Measurements from ENCODE around the gene SPSB3. TPM values are rescaled to one million over a fixed set of nuclear protein-coding genes. Genes with fewer than 3 reads are reported as not detected.

The SPSB3 gene
- total RNA-seq, 1 donor from 2014 or later = 159 TPM

GRCh38 chr16:1815461-1815860, 33.1 kb upstream of the SPSB3 start:
- H3K4me1 ChIP-seq = no peaks in the 10 kb centered on the region
- no peak overlapping the region for H3K4me3 ChIP-seq
- no peaks in the 10 kb centered on the region for H3K27me3 ChIP-seq
- H3K27ac ChIP-seq = no peak overlapping the region
- no peak for DNase-seq (ENCODE audit: low spot score in 2 of 2)
- H3K36me3 ChIP-seq = peaks cover 42 to 61% of the 10 kb centered on the region in 2 donors
- intact Hi-C loops (cut with DNase I) = no loop called here
- H3K9me3 ChIP-seq = no peaks in the 10 kb centered on the region
- TF ChIP-seq, protein P1, sequence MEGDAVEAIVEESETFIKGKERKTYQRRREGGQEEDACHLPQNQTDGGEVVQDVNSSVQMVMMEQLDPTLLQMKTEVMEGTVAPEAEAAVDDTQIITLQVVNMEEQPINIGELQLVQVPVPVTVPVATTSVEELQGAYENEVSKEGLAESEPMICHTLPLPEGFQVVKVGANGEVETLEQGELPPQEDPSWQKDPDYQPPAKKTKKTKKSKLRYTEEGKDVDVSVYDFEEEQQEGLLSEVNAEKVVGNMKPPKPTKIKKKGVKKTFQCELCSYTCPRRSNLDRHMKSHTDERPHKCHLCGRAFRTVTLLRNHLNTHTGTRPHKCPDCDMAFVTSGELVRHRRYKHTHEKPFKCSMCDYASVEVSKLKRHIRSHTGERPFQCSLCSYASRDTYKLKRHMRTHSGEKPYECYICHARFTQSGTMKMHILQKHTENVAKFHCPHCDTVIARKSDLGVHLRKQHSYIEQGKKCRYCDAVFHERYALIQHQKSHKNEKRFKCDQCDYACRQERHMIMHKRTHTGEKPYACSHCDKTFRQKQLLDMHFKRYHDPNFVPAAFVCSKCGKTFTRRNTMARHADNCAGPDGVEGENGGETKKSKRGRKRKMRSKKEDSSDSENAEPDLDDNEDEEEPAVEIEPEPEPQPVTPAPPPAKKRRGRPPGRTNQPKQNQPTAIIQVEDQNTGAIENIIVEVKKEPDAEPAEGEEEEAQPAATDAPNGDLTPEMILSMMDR (IDR thresholded peaks at IDR 0.05) = no peak

DNA sequence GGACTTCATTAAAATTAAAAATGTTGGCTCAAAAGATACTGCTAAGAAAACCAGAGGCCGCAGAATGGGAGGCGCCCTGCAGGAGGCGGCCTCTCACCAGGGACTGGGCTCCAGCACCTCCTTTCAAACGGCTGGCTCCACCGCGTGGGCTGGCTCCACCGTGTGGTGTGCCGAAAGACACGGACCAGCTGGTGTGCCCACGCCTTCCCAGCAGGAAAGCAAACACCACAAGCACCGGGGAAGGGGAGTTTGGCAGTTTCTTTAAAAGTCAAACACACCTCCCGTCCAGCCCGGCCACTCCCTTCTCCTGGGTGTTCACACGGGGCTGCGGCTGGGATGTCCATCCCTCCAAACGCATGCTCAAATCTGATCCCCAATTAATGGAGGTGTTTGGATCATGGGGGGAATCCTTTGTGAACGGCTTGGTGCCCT, 30.4 kb upstream of the SPSB3 start:
- Histone ChIP-seq H3K27ac (no peak overlapping the region), H3K4me1 (no peaks in the 10 kb centered on the region), H3K36me3 (peaks cover 39 to 60% of the 10 kb centered on the region in 2 donors), H3K9me3 (no peaks in the 10 kb centered on the region), H3K4me3 (no peak overlapping the region), H3K27me3 (no peaks in the 10 kb centered on the region)
- DNase-seq (ENCODE audit: low spot score in 2 of 2) = no peak
- TF ChIP-seq, protein P1 (IDR thresholded peaks at IDR 0.05) = peak; percentile 11 to 29 (median 14)
- intact Hi-C loops (cut with DNase I) = no loop called here

DNA sequence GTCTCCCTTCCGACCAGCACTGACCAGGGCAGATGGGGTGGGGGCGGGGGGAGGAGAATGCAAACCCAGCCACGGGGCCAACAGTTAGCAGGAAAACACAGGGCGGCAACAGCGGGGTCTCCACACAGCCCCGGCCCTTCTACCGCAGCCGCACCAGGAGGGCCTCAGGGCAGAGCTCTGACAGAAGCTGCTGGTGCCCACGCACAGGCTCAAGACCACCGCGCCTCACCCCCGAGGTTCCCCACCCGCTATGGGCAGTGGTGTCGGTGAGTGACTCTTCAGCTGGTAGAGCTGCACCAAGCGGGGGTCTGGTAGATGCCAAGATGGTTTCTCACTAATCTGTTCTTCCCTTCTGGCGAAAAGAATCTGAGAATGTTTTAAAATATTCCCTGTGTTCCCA, 28.2 kb upstream of the SPSB3 start:
- TF ChIP-seq, protein P1 (IDR thresholded peaks at IDR 0.05) = no peak
- no peak overlapping the region for H3K27ac ChIP-seq
- H3K4me3 ChIP-seq = no peak overlapping the region
- DNase-seq (ENCODE audit: low spot score in 2 of 2) = no peak
- H3K9me3 ChIP-seq = no peaks in the 10 kb centered on the region
- intact Hi-C loops (cut with DNase I) = no loop called here
- H3K4me1 ChIP-seq = no peaks in the 10 kb centered on the region
- peaks cover 25 to 64% of the 10 kb centered on the region in 2 donors for H3K36me3 ChIP-seq
- no peaks in the 10 kb centered on the region for H3K27me3 ChIP-seq

- TF ChIP-seq, protein P1 (IDR thresholded peaks at IDR 0.05) = no peak
- intact Hi-C loops (cut with DNase I) = no loop called here
- Histone ChIP-seq H3K27ac (no peak overlapping the region), H3K9me3 (no peaks in the 10 kb centered on the region), H3K27me3 (no peaks in the 10 kb centered on the region), H3K4me3 (no peak overlapping the region), H3K4me1 (no peaks in the 10 kb centered on the region), H3K36me3 (peaks cover 25 to 61% of the 10 kb centered on the region in 2 donors)
- DNase-seq (ENCODE audit: low spot score in 2 of 2) = no peak
Observed at GRCh38 chr16:1810106-1810505, 27.7 kb upstream of the SPSB3 start.

DNA sequence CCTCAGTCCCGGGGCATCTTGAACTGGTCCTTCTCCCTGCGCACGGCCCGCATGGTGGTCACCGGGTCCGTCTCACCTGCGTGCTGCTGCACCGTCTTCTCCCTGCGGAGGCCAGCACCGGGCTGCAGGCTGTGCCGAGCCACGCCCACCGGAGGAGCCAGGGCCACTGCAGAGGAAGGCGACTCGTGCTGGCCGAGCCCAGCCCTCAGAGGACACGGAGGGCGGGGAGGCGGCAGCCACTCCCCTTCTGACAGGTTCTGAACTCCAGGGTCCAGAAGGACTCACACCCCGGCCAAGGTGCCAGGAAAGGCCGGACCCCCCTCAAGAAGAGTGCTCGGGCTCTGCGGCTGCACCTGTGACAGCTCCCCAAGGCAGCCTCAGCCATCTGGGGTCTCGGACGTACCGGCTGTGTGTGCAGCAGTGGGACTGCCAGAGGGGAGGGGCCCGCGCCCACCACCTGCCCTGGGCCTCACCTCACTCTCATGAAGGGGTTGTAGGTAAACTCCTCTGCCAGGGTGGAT, 27.0 kb upstream of the SPSB3 start:
- H3K27me3 ChIP-seq = no peaks in the 10 kb centered on the region
- intact Hi-C loops (cut with DNase I) = no loop called here
- TF ChIP-seq, protein P1 (IDR thresholded peaks at IDR 0.05) = no peak
- H3K4me3 ChIP-seq = no peak overlapping the region
- peaks cover 25 to 63% of the 10 kb centered on the region in 2 donors for H3K36me3 ChIP-seq
- no peaks in the 10 kb centered on the region for H3K9me3 ChIP-seq
- no peaks in the 10 kb centered on the region for H3K4me1 ChIP-seq
- no peak for DNase-seq (ENCODE audit: low spot score in 2 of 2)
- no peak overlapping the region for H3K27ac ChIP-seq

- intact Hi-C loops (cut with DNase I) = no loop called here
- Histone ChIP-seq H3K9me3 (no peaks in the 10 kb centered on the region), H3K4me1 (no peaks in the 10 kb centered on the region), H3K27me3 (no peaks in the 10 kb centered on the region), H3K4me3 (no peak overlapping the region), H3K36me3 (peaks cover 25 to 60% of the 10 kb centered on the region in 2 donors), H3K27ac (no peak overlapping the region)
- no peak for DNase-seq (ENCODE audit: low spot score in 2 of 2)
- TF ChIP-seq, protein P1 (IDR thresholded peaks at IDR 0.05) = no peak
Observed at GRCh38 chr16:1808691-1809090, 26.3 kb upstream of the SPSB3 start.
